Neural progenitor cell (in vitro differentiated cells): ENCODE results near the gene RAB6A.

ENCODE experiments used
- EZH2 ChIP-seq: fragments of 200-600 bp; sonication (generic); IDR thresholded peaks from 2 replicates; pipeline ENCODE4 v1.6.1; 2017; ENCODE audit warnings: antibody characterized with exemption, mild to moderate bottlenecking, moderate library complexity
- EZH2phosphoT487 ChIP-seq: fragments of 200-600 bp; sonication (generic); IDR thresholded peaks from 2 replicates; pipeline ENCODE4 v1.6.1; 2017; ENCODE audit warnings: antibody characterized with exemption
- TF ChIP-seq, protein P1 (sequence below): fragments of 200-600 bp; sonication (generic); IDR thresholded peaks from 2 replicates; pipeline ENCODE4 v1.5.1; 2017; ENCODE audit warnings: antibody characterized with exemption, mild to moderate bottlenecking

DNA sequence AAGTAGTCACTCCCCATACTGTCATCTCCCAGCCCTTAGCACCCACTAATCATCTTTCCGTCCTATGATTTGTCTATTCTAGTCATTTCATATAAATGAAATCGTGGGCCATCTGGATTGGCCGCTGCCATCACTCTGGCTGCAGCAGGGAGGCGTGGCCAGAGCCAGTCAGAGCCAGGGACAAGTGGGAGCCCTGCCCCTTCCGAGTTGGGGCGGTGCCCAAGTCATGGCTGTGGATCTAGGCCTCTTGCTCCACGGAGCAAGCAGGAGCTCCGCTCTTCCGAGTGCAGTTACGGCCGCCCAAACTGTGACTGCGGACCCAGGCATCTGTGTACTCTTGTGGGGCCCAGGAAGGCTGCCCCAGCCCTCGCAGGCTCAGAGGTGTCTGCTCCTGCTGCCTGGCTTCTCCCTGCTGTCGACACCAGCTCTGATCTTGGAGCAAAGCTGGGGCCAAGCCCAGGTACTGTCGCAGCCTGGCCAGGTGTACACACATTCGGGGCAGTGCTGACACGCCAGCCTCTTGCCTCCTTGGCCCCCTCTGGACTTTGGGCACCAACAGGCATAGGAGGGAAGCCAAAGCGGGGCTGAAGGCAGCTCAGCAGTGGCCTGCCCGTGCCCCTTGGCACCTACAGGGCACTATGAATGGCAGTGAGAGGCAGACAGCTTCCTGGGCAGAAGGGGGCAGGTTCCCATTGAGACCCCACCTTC, 35.2 kb upstream of the RAB6A start:
- TF ChIP-seq, protein P1, sequence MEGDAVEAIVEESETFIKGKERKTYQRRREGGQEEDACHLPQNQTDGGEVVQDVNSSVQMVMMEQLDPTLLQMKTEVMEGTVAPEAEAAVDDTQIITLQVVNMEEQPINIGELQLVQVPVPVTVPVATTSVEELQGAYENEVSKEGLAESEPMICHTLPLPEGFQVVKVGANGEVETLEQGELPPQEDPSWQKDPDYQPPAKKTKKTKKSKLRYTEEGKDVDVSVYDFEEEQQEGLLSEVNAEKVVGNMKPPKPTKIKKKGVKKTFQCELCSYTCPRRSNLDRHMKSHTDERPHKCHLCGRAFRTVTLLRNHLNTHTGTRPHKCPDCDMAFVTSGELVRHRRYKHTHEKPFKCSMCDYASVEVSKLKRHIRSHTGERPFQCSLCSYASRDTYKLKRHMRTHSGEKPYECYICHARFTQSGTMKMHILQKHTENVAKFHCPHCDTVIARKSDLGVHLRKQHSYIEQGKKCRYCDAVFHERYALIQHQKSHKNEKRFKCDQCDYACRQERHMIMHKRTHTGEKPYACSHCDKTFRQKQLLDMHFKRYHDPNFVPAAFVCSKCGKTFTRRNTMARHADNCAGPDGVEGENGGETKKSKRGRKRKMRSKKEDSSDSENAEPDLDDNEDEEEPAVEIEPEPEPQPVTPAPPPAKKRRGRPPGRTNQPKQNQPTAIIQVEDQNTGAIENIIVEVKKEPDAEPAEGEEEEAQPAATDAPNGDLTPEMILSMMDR = no peak
- TF ChIP-seq EZH2 (no peak), EZH2phosphoT487 (no peak)
